ENCODE measurements around the gene TSNAX.
A peak's percentile ranks its signal among the peaks of the same experiment; 100 is the strongest.

The TSNAX gene

DNA sequence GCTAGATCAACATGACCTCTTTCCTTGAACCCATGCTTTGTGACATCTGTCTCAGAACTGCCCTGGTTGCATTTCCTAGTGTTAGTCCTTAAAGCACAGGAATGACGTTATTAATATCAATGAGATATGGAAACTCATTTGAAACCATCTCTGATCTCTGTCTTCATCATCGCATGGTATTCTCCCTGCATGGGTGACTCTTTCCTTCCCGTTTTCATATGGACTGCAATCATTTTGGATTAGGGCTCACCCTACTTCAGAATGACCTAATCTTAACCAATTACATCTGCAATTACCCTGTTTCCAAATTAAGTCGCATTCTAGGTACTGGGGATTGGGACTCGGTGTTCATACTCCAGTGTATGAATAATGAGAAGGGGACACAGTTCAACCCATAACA is 56.5 kb downstream of the TSNAX start:
- H2AFZ ChIP-seq (ENCODE audit: low read depth, low read length), result no peak overlapping the region
- no peak overlapping the region for H4K91ac ChIP-seq (ENCODE audit: low read length)
- no peak overlapping the region for H2BK12ac ChIP-seq (ENCODE audit: low read length in 2 of 2)
- H2BK120ac ChIP-seq (ENCODE audit: low read depth, low read length), result no peak overlapping the region
- H3K4ac ChIP-seq (ENCODE audit: low read depth in 1 of 2, low read length in 2 of 2), result no peak overlapping the region
- no peak overlapping the region for H3K23ac ChIP-seq (ENCODE audit: low read length in 2 of 2)
- H3K79me1 ChIP-seq (replicated peaks; ENCODE audit: low read length, poor library complexity, severe bottlenecking), result no peaks in the 10 kb centered on the region
- H4K8ac ChIP-seq (ENCODE audit: low read length), result no peak overlapping the region
- H2BK5ac ChIP-seq (ENCODE audit: low read depth, low read length, poor library complexity, severe bottlenecking), result no peak overlapping the region
- 98% methylated on average over 4 of the region's 5 CpGs for WGBS
- H3K9ac ChIP-seq (ENCODE audit: low read length), result no peak overlapping the region
- no peaks in the 10 kb centered on the region for H3K36me3 ChIP-seq (ENCODE audit: control insufficient read depth in 1 of 2, insufficient read depth in 2 of 2, low read depth in 1 of 2, low read length in 2 of 2)
- no peak overlapping the region for H3K14ac ChIP-seq (ENCODE audit: low read length in 2 of 2)
- H3K27me3 ChIP-seq (ENCODE audit: control insufficient read depth in 1 of 2, insufficient read depth in 1 of 2, low read length in 2 of 2), result no peaks in the 10 kb centered on the region
- no peaks in the 10 kb centered on the region for H3K9me3 ChIP-seq (ENCODE audit: control insufficient read depth, low read length)
- DNase-seq, result no peak
- H2BK15ac ChIP-seq (ENCODE audit: low read depth, poor library complexity, severe bottlenecking), result no peak overlapping the region
- H2AK5ac ChIP-seq (ENCODE audit: low read length, severe bottlenecking), result no peak overlapping the region
- H3K4me2 ChIP-seq (ENCODE audit: low read length, poor library complexity, severe bottlenecking), result no peak overlapping the region
- H3K27ac ChIP-seq (ENCODE audit: low read length, poor library complexity, severe bottlenecking), result no peak overlapping the region
- no peaks in the 10 kb centered on the region for H3K4me1 ChIP-seq (ENCODE audit: control insufficient read depth, insufficient read depth, low read depth, low read length)
- no peak overlapping the region for H3K18ac ChIP-seq (ENCODE audit: low read depth in 1 of 2, low read length in 2 of 2)
- H3K4me3 ChIP-seq (ENCODE audit: insufficient read depth in 1 of 2, low read depth in 1 of 2, low read length in 2 of 2), result no peak overlapping the region

DNA sequence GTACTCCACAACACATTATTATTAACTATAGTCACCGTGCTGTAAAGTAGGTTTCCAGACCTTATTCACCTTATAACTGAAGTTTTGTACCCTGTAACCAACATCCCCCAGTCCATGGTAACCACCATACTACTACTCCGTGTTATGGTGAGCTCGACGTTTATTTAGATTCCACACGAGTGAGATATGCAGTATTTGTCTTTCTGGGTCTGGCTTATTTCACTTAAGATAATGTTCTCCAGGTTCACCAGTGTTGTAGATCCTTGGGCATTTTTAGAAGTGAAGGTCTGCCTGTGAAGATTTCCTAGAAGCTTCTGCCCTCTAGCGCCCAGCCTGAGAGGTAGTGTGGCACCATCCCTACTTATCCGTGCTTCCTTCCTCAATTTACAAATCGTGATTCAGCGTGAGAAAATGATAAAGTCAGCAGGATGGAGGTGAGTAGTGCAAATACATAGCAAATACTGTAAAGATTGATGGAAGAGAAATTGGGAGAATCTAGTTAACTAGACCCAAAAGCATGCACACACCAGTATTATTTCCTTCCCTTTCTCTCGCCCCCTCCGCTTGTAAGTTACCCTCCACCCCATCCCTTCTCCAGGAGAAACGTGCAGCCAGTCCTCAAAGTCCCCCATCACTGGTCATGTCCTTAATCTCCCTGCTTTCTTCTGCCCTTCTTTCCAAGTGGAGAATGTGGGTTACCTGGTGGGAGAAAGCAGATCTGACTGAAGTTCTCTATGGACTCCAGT is 62.2 kb downstream of the TSNAX start:
- no peak overlapping the region for H3K14ac ChIP-seq (ENCODE audit: low read length in 2 of 2)
- H3K9me3 ChIP-seq (ENCODE audit: control insufficient read depth, low read length), result no peaks in the 10 kb centered on the region
- H2BK12ac ChIP-seq (ENCODE audit: low read length in 2 of 2), result no peak overlapping the region
- no peak overlapping the region for H3K4me2 ChIP-seq (ENCODE audit: low read length, poor library complexity, severe bottlenecking)
- H2AK5ac ChIP-seq (ENCODE audit: low read length, severe bottlenecking), result no peak overlapping the region
- no peaks in the 10 kb centered on the region for H3K79me1 ChIP-seq (replicated peaks; ENCODE audit: low read length, poor library complexity, severe bottlenecking)
- no peak overlapping the region for H4K91ac ChIP-seq (ENCODE audit: low read length)
- peak; percentile 81 for DNase-seq
- no peak overlapping the region for H3K27ac ChIP-seq (ENCODE audit: low read length, poor library complexity, severe bottlenecking)
- no peak overlapping the region for H3K4ac ChIP-seq (ENCODE audit: low read depth in 1 of 2, low read length in 2 of 2)
- no peak overlapping the region for H2BK15ac ChIP-seq (ENCODE audit: low read depth, poor library complexity, severe bottlenecking)
- H3K9ac ChIP-seq (ENCODE audit: low read length), result peak overlapping the region; percentile 60
- no peaks in the 10 kb centered on the region for H3K27me3 ChIP-seq (ENCODE audit: control insufficient read depth in 1 of 2, insufficient read depth in 1 of 2, low read length in 2 of 2)
- no peak overlapping the region for H3K23ac ChIP-seq (ENCODE audit: low read length in 2 of 2)
- H3K18ac ChIP-seq (ENCODE audit: low read depth in 1 of 2, low read length in 2 of 2), result no peak overlapping the region
- no peak overlapping the region for H3K4me3 ChIP-seq (ENCODE audit: insufficient read depth in 1 of 2, low read depth in 1 of 2, low read length in 2 of 2)
- no peaks in the 10 kb centered on the region for H3K4me1 ChIP-seq (ENCODE audit: control insufficient read depth, insufficient read depth, low read depth, low read length)
- H2AFZ ChIP-seq (ENCODE audit: low read depth, low read length), result no peak overlapping the region
- no peak overlapping the region for H2BK5ac ChIP-seq (ENCODE audit: low read depth, low read length, poor library complexity, severe bottlenecking)
- no peak overlapping the region for H4K8ac ChIP-seq (ENCODE audit: low read length)
- no peaks in the 10 kb centered on the region for H3K36me3 ChIP-seq (ENCODE audit: control insufficient read depth in 1 of 2, insufficient read depth in 2 of 2, low read depth in 1 of 2, low read length in 2 of 2)
- no peak overlapping the region for H2BK120ac ChIP-seq (ENCODE audit: low read depth, low read length)
- WGBS, result 40% methylated on average over 6 of the region's 12 CpGs

GRCh38 chr1:231591466-231591865 is 63.0 kb downstream of the TSNAX start:
- Histone ChIP-seq H3K14ac (ENCODE audit: low read length in 2 of 2) (no peak overlapping the region), H3K27ac (ENCODE audit: low read length, poor library complexity, severe bottlenecking) (no peak overlapping the region), H3K23ac (ENCODE audit: low read length in 2 of 2) (no peak overlapping the region), H3K9ac (ENCODE audit: low read length) (no peak overlapping the region), H2BK120ac (ENCODE audit: low read depth, low read length) (no peak overlapping the region), H2BK15ac (ENCODE audit: low read depth, poor library complexity, severe bottlenecking) (no peak overlapping the region), H2AK5ac (ENCODE audit: low read length, severe bottlenecking) (no peak overlapping the region), H3K9me3 (ENCODE audit: control insufficient read depth, low read length) (no peaks in the 10 kb centered on the region), H2BK5ac (ENCODE audit: low read depth, low read length, poor library complexity, severe bottlenecking) (no peak overlapping the region), H3K79me1 (replicated peaks; ENCODE audit: low read length, poor library complexity, severe bottlenecking) (no peaks in the 10 kb centered on the region), H3K4ac (ENCODE audit: low read depth in 1 of 2, low read length in 2 of 2) (no peak overlapping the region), H3K4me3 (ENCODE audit: insufficient read depth in 1 of 2, low read depth in 1 of 2, low read length in 2 of 2) (no peak overlapping the region), H4K8ac (ENCODE audit: low read length) (no peak overlapping the region), H2AFZ (ENCODE audit: low read depth, low read length) (no peak overlapping the region), H4K91ac (ENCODE audit: low read length) (no peak overlapping the region), H3K27me3 (ENCODE audit: control insufficient read depth in 1 of 2, insufficient read depth in 1 of 2, low read length in 2 of 2) (no peaks in the 10 kb centered on the region), H3K4me2 (ENCODE audit: low read length, poor library complexity, severe bottlenecking) (no peak overlapping the region), H2BK12ac (ENCODE audit: low read length in 2 of 2) (peak overlapping the region in 1 of 2 experiments; percentile 63), H3K18ac (ENCODE audit: low read depth in 1 of 2, low read length in 2 of 2) (no peak overlapping the region), H3K4me1 (ENCODE audit: control insufficient read depth, insufficient read depth, low read depth, low read length) (peaks cover 4% of the 10 kb centered on the region), H3K36me3 (ENCODE audit: control insufficient read depth in 1 of 2, insufficient read depth in 2 of 2, low read depth in 1 of 2, low read length in 2 of 2) (no peaks in the 10 kb centered on the region)
- WGBS, result 86% methylated on average over 10 of the region's 11 CpGs
- DNase-seq, result no peak

GRCh38 chr1:231592809-231593208 is 64.3 kb downstream of the TSNAX start:
- no peak overlapping the region for H2BK5ac ChIP-seq (ENCODE audit: low read depth, low read length, poor library complexity, severe bottlenecking)
- H3K14ac ChIP-seq (ENCODE audit: low read length in 2 of 2), result no peak overlapping the region
- H2BK120ac ChIP-seq (ENCODE audit: low read depth, low read length), result no peak overlapping the region
- no peak overlapping the region for H3K4me3 ChIP-seq (ENCODE audit: insufficient read depth in 1 of 2, low read depth in 1 of 2, low read length in 2 of 2)
- peaks cover 6% of the 10 kb centered on the region for H3K4me1 ChIP-seq (ENCODE audit: control insufficient read depth, insufficient read depth, low read depth, low read length)
- no peak overlapping the region for H4K8ac ChIP-seq (ENCODE audit: low read length)
- no peak overlapping the region for H3K27ac ChIP-seq (ENCODE audit: low read length, poor library complexity, severe bottlenecking)
- no peaks in the 10 kb centered on the region for H3K79me1 ChIP-seq (replicated peaks; ENCODE audit: low read length, poor library complexity, severe bottlenecking)
- no peak overlapping the region for H4K91ac ChIP-seq (ENCODE audit: low read length)
- no peak overlapping the region for H2AFZ ChIP-seq (ENCODE audit: low read depth, low read length)
- H3K27me3 ChIP-seq (ENCODE audit: control insufficient read depth in 1 of 2, insufficient read depth in 1 of 2, low read length in 2 of 2), result no peaks in the 10 kb centered on the region
- no peak for DNase-seq
- no peaks in the 10 kb centered on the region for H3K36me3 ChIP-seq (ENCODE audit: control insufficient read depth in 1 of 2, insufficient read depth in 2 of 2, low read depth in 1 of 2, low read length in 2 of 2)
- H3K4ac ChIP-seq (ENCODE audit: low read depth in 1 of 2, low read length in 2 of 2), result no peak overlapping the region
- no peak overlapping the region for H3K23ac ChIP-seq (ENCODE audit: low read length in 2 of 2)
- WGBS, result no CpG with 5 or more reads among the region's 1 CpG
- no peak overlapping the region for H3K18ac ChIP-seq (ENCODE audit: low read depth in 1 of 2, low read length in 2 of 2)
- no peak overlapping the region for H3K9ac ChIP-seq (ENCODE audit: low read length)
- H3K4me2 ChIP-seq (ENCODE audit: low read length, poor library complexity, severe bottlenecking), result no peak overlapping the region
- no peaks in the 10 kb centered on the region for H3K9me3 ChIP-seq (ENCODE audit: control insufficient read depth, low read length)
- H2AK5ac ChIP-seq (ENCODE audit: low read length, severe bottlenecking), result no peak overlapping the region
- H2BK15ac ChIP-seq (ENCODE audit: low read depth, poor library complexity, severe bottlenecking), result no peak overlapping the region
- H2BK12ac ChIP-seq (ENCODE audit: low read length in 2 of 2), result no peak overlapping the region

Measured in mesenchymal stem cell (in vitro differentiated cells and primary cell).